GM23338 (cell line): ENCODE results near the gene SLC37A1. TPM values are rescaled to one million over a fixed set of nuclear protein-coding genes. Genes with fewer than 3 reads are reported as not detected.

Experiments used
- ATAC-seq: fragments of 200-7000 bp; cut with Tn5 transposase; 3 replicates; pipeline ENCODE4 v1.9.1; 2020
- DNase-seq: peaks from one replicate; pipeline ENCODE4 v3.0.0-alpha.2; 2015; ENCODE audit warnings: low spot score
- H2AFZ ChIP-seq: fragments of 200-600 bp; sonication (generic); 2 replicates; pipeline ENCODE4 v1.8.0; 2016; ENCODE audit warnings: antibody characterized with exemption, mild to moderate bottlenecking, moderate library complexity
- H3F3A ChIP-seq: fragments of 200-600 bp; sonication (generic); replicated peaks from 2 replicates; pipeline ENCODE4 v1.8.0; 2017; ENCODE audit warnings: antibody characterized with exemption, mixed run types, low read depth
- H3K27ac ChIP-seq: fragments of 200-600 bp; sonication (generic); 2 replicates; pipeline ENCODE4 v1.6.1; 2016; ENCODE audit warnings: low read depth
- H3K27me3 ChIP-seq: fragments of 200-600 bp; sonication (generic); 2 replicates; pipeline ENCODE4 v1.8.0; 2016; ENCODE audit warnings: mild to moderate bottlenecking, mixed run types, moderate library complexity; ENCODE audit not compliant: insufficient read depth
- H3K36me3 ChIP-seq: fragments of 200-600 bp; sonication (generic); 2 replicates; pipeline ENCODE4 v1.8.0; 2016; ENCODE audit warnings: mild to moderate bottlenecking; ENCODE audit not compliant: insufficient read depth
- H3K4me1 ChIP-seq: fragments of 200-600 bp; sonication (generic); 2 replicates; pipeline ENCODE4 v1.8.0; 2016; ENCODE audit warnings: mild to moderate bottlenecking, moderate library complexity; ENCODE audit not compliant: insufficient read depth
- H3K4me2 ChIP-seq: fragments of 200-600 bp; sonication (generic); 2 replicates; pipeline ENCODE4 v1.7.1; 2017; ENCODE audit warnings: mixed run types
- H3K4me3 ChIP-seq: fragments of 200-600 bp; sonication (generic); 2 replicates; pipeline ENCODE4 v1.6.1; 2016; ENCODE audit warnings: mixed run types
- H3K79me2 ChIP-seq: fragments of 200-600 bp; sonication (generic); replicated peaks from 2 replicates; pipeline ENCODE4 v1.8.0; 2017; ENCODE audit warnings: mild to moderate bottlenecking; ENCODE audit not compliant: insufficient read depth
- H3K9me2 ChIP-seq: fragments of 200-600 bp; sonication (generic); 2 replicates; pipeline ENCODE4 v1.8.0; 2017; ENCODE audit not compliant: insufficient read depth
- H4K20me1 ChIP-seq: fragments of 200-600 bp; sonication (generic); replicated peaks from 2 replicates; pipeline ENCODE4 v1.8.0; 2017; ENCODE audit warnings: mild to moderate bottlenecking; ENCODE audit not compliant: insufficient read depth
- H3K27ac Mint-ChIP-seq: 2 replicates; pipeline ENCODE4 v1.8.0; 2020; ENCODE audit warnings: inconsistent platforms, mild to moderate bottlenecking, moderate library complexity, mixed read lengths
- H3K27me3 Mint-ChIP-seq: 3 replicates; pipeline ENCODE4 v1.8.0; 2022; ENCODE audit warnings: low read depth, mild to moderate bottlenecking, moderate library complexity, mixed read lengths, inconsistent platforms; ENCODE audit not compliant: insufficient read depth, poor library complexity
- H3K36me3 Mint-ChIP-seq: 3 replicates; pipeline ENCODE4 v1.8.0; 2021; ENCODE audit warnings: low read depth, mild to moderate bottlenecking, inconsistent platforms, moderate library complexity, mixed read lengths
- H3K4me1 Mint-ChIP-seq: 3 replicates; pipeline ENCODE4 v1.8.0; 2020; ENCODE audit warnings: mild to moderate bottlenecking, inconsistent platforms, mixed read lengths
- H3K4me3 Mint-ChIP-seq: 3 replicates; pipeline ENCODE4 v1.8.0; 2021; ENCODE audit warnings: moderate library complexity, mild to moderate bottlenecking, inconsistent platforms, mixed read lengths
- H3K9me3 Mint-ChIP-seq: 3 replicates; pipeline ENCODE4 v1.8.0; 2020; ENCODE audit warnings: moderate library complexity, mild to moderate bottlenecking, inconsistent platforms, mixed read lengths
- CREB1 ChIP-seq: fragments of 250-450 bp; sonication (Bioruptor Pico); IDR thresholded peaks from 2 replicates; pipeline ENCODE4 v1.5.0; 2020; ENCODE audit warnings: low read depth, mild to moderate bottlenecking, moderate library complexity
- CTCF ChIP-seq, 2 experiments: fragments of 200-600 bp in 1 of 2; sonication (generic) in 1 of 2; conservative IDR thresholded peaks; 2 replicates each; pipeline versions ENCODE4 v1.5.1 to v1.6.1; 2016 to 2017; ENCODE audit warnings: antibody characterized with exemption in 2 of 2, low read depth in 2 of 2, mild to moderate bottlenecking in 2 of 2, moderate library complexity in 1 of 2
- ETS1 ChIP-seq: IDR thresholded peaks from 2 replicates; pipeline ENCODE4 v1.6.1; 2016; ENCODE audit warnings: antibody characterized with exemption
- EZH2 ChIP-seq: fragments of 200-600 bp; sonication (generic); IDR thresholded peaks from one replicate; pipeline ENCODE4 v1.8.0; 2017; ENCODE audit warnings: antibody characterized with exemption, mild to moderate bottlenecking, low read depth; ENCODE audit not compliant: unreplicated experiment
- EZH2phosphoT487 ChIP-seq: fragments of 200-600 bp; sonication (generic); IDR thresholded peaks from one replicate; pipeline ENCODE4 v1.8.1; 2018; ENCODE audit warnings: antibody characterized with exemption; ENCODE audit not compliant: unreplicated experiment
- JUNB ChIP-seq: IDR thresholded peaks from one replicate; pipeline ENCODE4 v1.6.1; 2016; ENCODE audit warnings: antibody characterized with exemption; ENCODE audit not compliant: unreplicated experiment
- NANOG ChIP-seq: IDR thresholded peaks from 2 replicates; pipeline ENCODE4 v1.6.1; 2016; ENCODE audit warnings: antibody characterized with exemption, borderline replicate concordance
- POLR2AphosphoS5 ChIP-seq: IDR thresholded peaks from 2 replicates; pipeline ENCODE4 v1.6.1; 2016; ENCODE audit warnings: antibody characterized with exemption, low read depth
- REST ChIP-seq: IDR thresholded peaks from one replicate; pipeline ENCODE4 v1.6.1; 2018; ENCODE audit warnings: antibody characterized with exemption; ENCODE audit not compliant: unreplicated experiment
- STAT1 ChIP-seq: IDR thresholded peaks from one replicate; pipeline ENCODE4 v1.6.1; 2016; ENCODE audit warnings: antibody characterized with exemption; ENCODE audit not compliant: unreplicated experiment
- ZNF114 ChIP-seq: fragments of 250-450 bp; sonication (Bioruptor Pico); IDR thresholded peaks from 2 replicates; pipeline ENCODE4 v1.5.0; 2020; ENCODE audit warnings: mild to moderate bottlenecking, moderate library complexity
- ZNF331 ChIP-seq: fragments of 250-450 bp; sonication (Bioruptor Pico); IDR thresholded peaks from 2 replicates; pipeline ENCODE4 v1.5.0; 2020; ENCODE audit warnings: low read depth, mild to moderate bottlenecking, moderate library complexity
- ZNF462 ChIP-seq: fragments of 250-450 bp; sonication (Bioruptor Pico); IDR thresholded peaks from 2 replicates; pipeline ENCODE4 v1.5.0; 2020; ENCODE audit warnings: mild to moderate bottlenecking, moderate library complexity
- polyA plus RNA-seq: library from polyadenylated mRNA; unstranded; fragments of >200 nt; fragmentation: Nextera tagmentation; extraction: Ambion mirVana; gene quantifications from 2 replicates; pipeline ENCODE4 v1.2.1, GENCODE V29; 2016
- total RNA-seq: library from RNA; depleted of rRNA; stranded (reverse); fragments of >200 nt; shearing (Covaris generic); gene quantifications from 2 replicates; pipeline ENCODE4 v1.2.3, GENCODE V29; 2014

Gene SLC37A1
- total and polyA plus RNA-seq, 2 experiments from 2014 or later, result 14.0 to 30.3 TPM

GRCh38 chr21:42622284-42622683, 108.6 kb downstream of the SLC37A1 start:
- H3K79me2 ChIP-seq, result no peaks in the 10 kb centered on the region
- no peaks in the 10 kb centered on the region for H4K20me1 ChIP-seq
- H3K36me3 ChIP-seq, result no peaks in the 10 kb centered on the region
- H3K36me3 Mint-ChIP-seq, result no peaks in the 10 kb centered on the region
- H3K4me2 ChIP-seq, result no peak overlapping the region
- no peaks in the 10 kb centered on the region; the same call in 1 of the 2 replicates for H3K4me1 ChIP-seq
- ATAC-seq (no peak), DNase-seq (no peak)
- no peaks in the 10 kb centered on the region for H3F3A ChIP-seq
- no peaks in the 10 kb centered on the region for H3K27me3 ChIP-seq
- peaks cover 7% of the 10 kb centered on the region for H3K4me1 Mint-ChIP-seq
- H3K4me3 ChIP-seq, result no peak overlapping the region
- H3K9me3 Mint-ChIP-seq, result no peaks in the 10 kb centered on the region; the same call in 2 of the 3 replicates
- peaks cover 12% of the 10 kb centered on the region for H3K27me3 Mint-ChIP-seq
- no peak overlapping the region for H3K4me3 Mint-ChIP-seq
- no peaks in the 10 kb centered on the region for H3K9me2 ChIP-seq
- H3K27ac Mint-ChIP-seq, result no peak overlapping the region
- TF ChIP-seq STAT1, result no peak
- TF ChIP-seq EZH2, result no peak
- TF ChIP-seq CTCF (conservative IDR thresholded peaks at IDR 0.05; ENCODE audit: low read depth in 2 of 2), result no peak
- no peak for TF ChIP-seq REST
- TF ChIP-seq NANOG, result no peak
- no peak for TF ChIP-seq CREB1
- no peak for TF ChIP-seq JUNB
- no peak for TF ChIP-seq ETS1
- TF ChIP-seq ZNF114 (CRISPR knock-in tag), result no peak
- TF ChIP-seq POLR2AphosphoS5, result no peak
- no peak for TF ChIP-seq ZNF462 (CRISPR knock-in tag)
- TF ChIP-seq EZH2phosphoT487, result no peak
- TF ChIP-seq ZNF331 (CRISPR knock-in tag), result no peak
- no peak overlapping the region for H3K27ac ChIP-seq
- H2AFZ ChIP-seq, result no peak overlapping the region
